RWPE2 (cell line): ENCODE measurements around the gene PLCXD3.

Source experiments
- ATAC-seq: fragments of 200-7000 bp; cut with Tn5 transposase; 3 replicates; pipeline ENCODE4 v1.9.1; 2021; ENCODE audit warnings: low read depth
- DNase-seq: peaks from one replicate; pipeline ENCODE4 v3.0.0-alpha.2; 2020; ENCODE audit warnings: low spot score
- H3K27ac ChIP-seq: fragments of 450-650 bp; 2 replicates; pipeline ENCODE4 v1.5.1; 2017; ENCODE audit warnings: mild to moderate bottlenecking; ENCODE audit not compliant: poor library complexity, severe bottlenecking
- H3K27me3 ChIP-seq: fragments of 250-450 bp; sonication (Bioruptor Pico); 2 replicates; pipeline ENCODE4 v1.5.1; 2021; ENCODE audit warnings: mild to moderate bottlenecking, moderate library complexity; ENCODE audit not compliant: insufficient read depth, poor library complexity, severe bottlenecking
- H3K36me3 ChIP-seq: fragments of 250-450 bp; sonication (Bioruptor Pico); 2 replicates; pipeline ENCODE4 v1.5.1; 2020; ENCODE audit warnings: low read depth, mild to moderate bottlenecking, moderate library complexity
- H3K4me1 ChIP-seq: fragments of 250-450 bp; sonication (Bioruptor Pico); 2 replicates; pipeline ENCODE4 v1.5.1; 2021; ENCODE audit warnings: mild to moderate bottlenecking, moderate library complexity; ENCODE audit not compliant: insufficient read depth, poor library complexity, severe bottlenecking
- H3K4me3 ChIP-seq: fragments of 250-450 bp; sonication (Bioruptor Pico); 2 replicates; pipeline ENCODE4 v1.5.1; 2021; ENCODE audit warnings: mild to moderate bottlenecking, moderate library complexity; ENCODE audit not compliant: severe bottlenecking
- H3K9me3 ChIP-seq: fragments of 250-450 bp; sonication (Bioruptor Pico); 2 replicates; pipeline ENCODE4 v1.5.1; 2021; ENCODE audit warnings: mild to moderate bottlenecking, moderate library complexity; ENCODE audit not compliant: severe bottlenecking
- TF ChIP-seq, protein P1 (sequence below): fragments of 450-650 bp; IDR thresholded peaks from one replicate; pipeline ENCODE4 v1.5.1; 2017; ENCODE audit warnings: mild to moderate bottlenecking, moderate library complexity; ENCODE audit not compliant: poor library complexity, severe bottlenecking

PLCXD3 gene

DNA sequence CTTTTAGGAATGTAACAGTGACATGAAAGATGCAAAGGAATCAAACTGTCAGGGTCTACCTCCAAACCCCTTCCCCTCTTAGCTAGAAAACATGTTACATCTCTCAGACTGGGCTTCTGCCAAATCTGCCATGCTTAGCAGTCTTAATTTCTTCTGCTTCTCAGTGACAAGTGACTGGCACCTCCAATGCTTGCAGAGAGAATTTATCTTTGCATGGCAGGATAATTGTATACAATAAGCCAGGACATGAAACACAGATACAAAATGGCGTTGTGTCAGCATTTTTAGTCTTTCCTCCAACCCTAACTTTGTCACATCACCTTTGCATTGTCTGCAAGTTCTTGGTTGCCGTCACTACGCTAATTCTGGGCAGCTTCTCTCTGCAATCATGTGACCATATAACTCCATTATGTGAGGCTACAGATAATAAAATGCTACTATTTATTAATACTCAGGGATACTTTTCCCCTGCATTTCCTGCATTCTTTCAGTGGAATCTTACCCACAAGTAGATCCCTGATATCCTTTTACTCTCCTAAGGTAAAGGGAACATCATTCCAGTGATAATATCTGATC, 89.8 kb downstream of the PLCXD3 start:
- Histone ChIP-seq H3K36me3 (no peaks in the 10 kb centered on the region), H3K27me3 (no peaks in the 10 kb centered on the region), H3K27ac (no peak overlapping the region), H3K4me3 (no peak overlapping the region), H3K9me3 (no peaks in the 10 kb centered on the region), H3K4me1 (peaks cover 14% of the 10 kb centered on the region)
- no peak for ATAC-seq
- TF ChIP-seq, protein P1, sequence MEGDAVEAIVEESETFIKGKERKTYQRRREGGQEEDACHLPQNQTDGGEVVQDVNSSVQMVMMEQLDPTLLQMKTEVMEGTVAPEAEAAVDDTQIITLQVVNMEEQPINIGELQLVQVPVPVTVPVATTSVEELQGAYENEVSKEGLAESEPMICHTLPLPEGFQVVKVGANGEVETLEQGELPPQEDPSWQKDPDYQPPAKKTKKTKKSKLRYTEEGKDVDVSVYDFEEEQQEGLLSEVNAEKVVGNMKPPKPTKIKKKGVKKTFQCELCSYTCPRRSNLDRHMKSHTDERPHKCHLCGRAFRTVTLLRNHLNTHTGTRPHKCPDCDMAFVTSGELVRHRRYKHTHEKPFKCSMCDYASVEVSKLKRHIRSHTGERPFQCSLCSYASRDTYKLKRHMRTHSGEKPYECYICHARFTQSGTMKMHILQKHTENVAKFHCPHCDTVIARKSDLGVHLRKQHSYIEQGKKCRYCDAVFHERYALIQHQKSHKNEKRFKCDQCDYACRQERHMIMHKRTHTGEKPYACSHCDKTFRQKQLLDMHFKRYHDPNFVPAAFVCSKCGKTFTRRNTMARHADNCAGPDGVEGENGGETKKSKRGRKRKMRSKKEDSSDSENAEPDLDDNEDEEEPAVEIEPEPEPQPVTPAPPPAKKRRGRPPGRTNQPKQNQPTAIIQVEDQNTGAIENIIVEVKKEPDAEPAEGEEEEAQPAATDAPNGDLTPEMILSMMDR: no peak
- DNase-seq: no peak

DNA sequence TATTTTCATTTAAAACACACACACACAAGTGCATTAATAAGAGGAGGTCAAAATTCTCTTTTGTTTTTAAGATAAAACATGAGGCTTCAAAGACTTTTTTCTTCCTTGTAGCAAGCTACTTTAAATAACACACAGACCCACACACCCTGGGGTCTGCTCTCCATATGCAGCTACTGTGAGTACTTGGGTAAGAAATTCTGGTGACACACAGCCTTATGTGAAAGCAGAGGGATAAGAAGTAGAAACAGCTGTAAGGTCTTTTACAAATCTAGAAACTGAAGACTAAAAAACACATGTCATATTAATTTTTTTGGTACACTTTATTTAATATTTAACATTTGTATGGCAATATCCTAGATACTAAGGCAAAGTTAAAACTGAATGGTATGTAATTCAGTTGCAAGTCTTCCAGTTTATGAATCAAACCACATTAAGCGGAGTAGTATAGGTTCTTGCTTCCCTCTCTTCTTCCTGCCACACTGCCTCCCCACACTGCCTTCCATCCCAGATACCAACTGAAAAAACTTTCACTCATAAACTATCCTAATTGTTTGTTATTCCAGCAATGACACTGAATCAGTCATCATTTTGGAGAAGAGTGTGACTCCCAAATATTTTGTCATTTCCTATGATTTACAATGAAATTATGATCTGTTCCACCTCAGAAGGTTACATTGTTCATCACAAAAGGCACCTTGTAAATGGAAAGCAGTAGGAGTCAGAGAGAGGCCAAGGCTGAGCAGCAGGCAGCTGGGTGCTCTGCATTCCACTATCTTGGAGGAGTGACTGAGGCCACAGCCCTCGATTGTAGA, 92.0 kb downstream of the PLCXD3 start:
- peak; percentile 70 for ATAC-seq
- no peak for DNase-seq
- H3K27ac ChIP-seq: peak overlapping the region; percentile 40

DNA sequence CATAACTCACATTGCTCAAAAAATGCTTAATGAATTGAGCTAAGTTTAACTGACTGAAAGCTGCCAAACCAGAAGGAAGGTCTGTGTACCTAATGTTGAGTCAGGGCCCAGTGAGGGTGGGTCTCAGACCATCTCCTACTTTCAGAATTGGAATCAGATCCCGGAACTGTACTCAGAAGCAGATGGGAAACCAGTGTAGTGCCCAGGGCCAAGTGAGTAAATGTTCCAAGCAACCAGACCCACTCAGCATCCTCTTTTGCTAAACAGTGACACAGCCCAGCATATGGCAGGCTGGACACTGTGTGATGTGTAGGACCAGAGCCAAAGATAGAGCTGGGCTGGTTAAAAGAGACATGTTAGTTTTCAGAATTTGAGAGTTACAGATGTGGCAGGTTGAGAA, 94.1 kb downstream of the PLCXD3 start:
- peaks cover 40% of the 10 kb centered on the region for H3K4me1 ChIP-seq
- DNase-seq (no peak), ATAC-seq (peak; percentile 23)
- no peak overlapping the region for H3K4me3 ChIP-seq
- no peaks in the 10 kb centered on the region for H3K9me3 ChIP-seq
- H3K36me3 ChIP-seq: no peaks in the 10 kb centered on the region
- H3K27ac ChIP-seq: peak overlapping the region; percentile 73
- H3K27me3 ChIP-seq: no peaks in the 10 kb centered on the region
- TF ChIP-seq, protein P1: no peak

More for the DNA sequence above, 92.0 kb downstream of the PLCXD3 start:
- Histone ChIP-seq H3K4me1 (peaks cover 36% of the 10 kb centered on the region), H3K27me3 (no peaks in the 10 kb centered on the region), H3K4me3 (no peak overlapping the region), H3K9me3 (no peaks in the 10 kb centered on the region), H3K36me3 (no peaks in the 10 kb centered on the region)
- TF ChIP-seq, protein P1: no peak

DNA sequence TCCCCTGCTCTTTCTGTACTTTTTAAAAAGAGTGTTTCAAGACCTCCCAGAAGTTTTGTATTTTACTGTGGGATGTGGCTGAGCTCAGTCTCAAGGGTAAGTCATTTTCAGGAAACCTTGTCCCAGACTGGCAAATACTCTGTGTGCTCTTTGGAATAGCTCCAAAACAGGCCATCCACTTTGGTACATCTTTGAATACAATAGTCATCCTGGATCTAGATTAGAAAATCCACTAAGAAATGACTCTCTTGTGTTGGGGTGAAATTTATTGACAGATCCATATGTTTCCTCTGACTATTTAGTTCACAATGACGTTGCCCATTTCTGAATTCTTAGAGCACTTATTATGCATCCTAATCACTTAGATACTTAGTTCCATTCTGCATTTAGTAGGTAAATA, 95.2 kb downstream of the PLCXD3 start:
- peak overlapping the region; percentile 73 for H3K27ac ChIP-seq
- DNase-seq (no peak), ATAC-seq (no peak)
- TF ChIP-seq, protein P1: no peak
- no peaks in the 10 kb centered on the region for H3K9me3 ChIP-seq
- no peaks in the 10 kb centered on the region for H3K36me3 ChIP-seq
- H3K4me1 ChIP-seq: peaks cover 40% of the 10 kb centered on the region
- H3K4me3 ChIP-seq: no peak overlapping the region
- no peaks in the 10 kb centered on the region for H3K27me3 ChIP-seq

DNA sequence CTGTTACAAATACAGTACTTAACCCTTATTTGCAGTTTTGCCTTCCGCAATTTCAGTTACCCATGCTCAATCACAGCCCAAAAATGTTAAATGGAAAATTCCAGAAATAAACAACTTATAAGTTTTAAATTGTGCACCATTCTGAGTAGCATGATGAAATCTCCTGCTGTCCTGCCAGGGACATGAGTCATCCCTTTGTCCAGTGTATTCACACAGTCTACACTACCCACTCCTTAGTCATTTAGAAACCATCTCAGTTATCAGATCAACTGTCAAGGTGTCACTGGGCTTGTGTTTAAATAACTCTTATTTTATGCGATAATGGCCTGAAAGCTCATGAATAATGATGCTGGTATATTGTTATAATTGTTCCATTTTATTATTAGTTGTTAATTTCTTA, 95.8 kb downstream of the PLCXD3 start:
- no peak overlapping the region for H3K4me3 ChIP-seq
- DNase-seq (no peak), ATAC-seq (peak; percentile 93)
- H3K27ac ChIP-seq: peak overlapping the region; percentile 73
- peaks cover 42% of the 10 kb centered on the region for H3K4me1 ChIP-seq
- TF ChIP-seq, protein P1: no peak
- no peaks in the 10 kb centered on the region for H3K9me3 ChIP-seq
- H3K36me3 ChIP-seq: no peaks in the 10 kb centered on the region
- H3K27me3 ChIP-seq: no peaks in the 10 kb centered on the region
